ENCODE measurements around the gene UCN3. TPM values are rescaled to one million over a fixed set of nuclear protein-coding genes. Genes with fewer than 3 reads are reported as not detected.

The UCN3 gene
- total RNA-seq, 1 donor: not detected

DNA sequence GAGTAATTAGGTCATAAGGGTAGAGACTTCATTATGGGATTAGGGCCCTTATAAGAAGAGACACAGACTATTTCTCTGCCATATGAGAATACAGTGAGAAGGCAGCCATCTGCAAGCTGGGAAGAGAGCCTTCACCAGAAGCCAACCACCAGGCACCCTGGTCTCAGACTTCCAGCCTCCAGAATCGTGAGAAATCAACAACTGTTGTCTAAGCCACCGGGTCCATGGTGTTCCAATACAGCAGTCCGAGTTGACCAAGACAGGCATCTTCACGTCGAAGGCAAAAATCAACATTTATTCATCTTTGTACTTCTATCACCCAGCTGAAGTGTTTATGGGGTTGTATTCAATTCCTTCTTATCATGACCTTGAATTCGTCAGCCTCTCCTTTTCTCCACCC, 34.6 kb downstream of the UCN3 start:
- H3K4me3 ChIP-seq (ENCODE audit: insufficient read depth, low read length): no peak overlapping the region
- no peak overlapping the region for H3K27ac ChIP-seq (ENCODE audit: low read depth, low read length)
- no peak for DNase-seq (ENCODE audit: insufficient read length, low spot score, missing footprints)
- H4K20me1 ChIP-seq (ENCODE audit: insufficient read depth, low read length): no peaks in the 10 kb centered on the region
- H2AFZ ChIP-seq (ENCODE audit: low read length): no peak overlapping the region
- TF ChIP-seq, protein P1, sequence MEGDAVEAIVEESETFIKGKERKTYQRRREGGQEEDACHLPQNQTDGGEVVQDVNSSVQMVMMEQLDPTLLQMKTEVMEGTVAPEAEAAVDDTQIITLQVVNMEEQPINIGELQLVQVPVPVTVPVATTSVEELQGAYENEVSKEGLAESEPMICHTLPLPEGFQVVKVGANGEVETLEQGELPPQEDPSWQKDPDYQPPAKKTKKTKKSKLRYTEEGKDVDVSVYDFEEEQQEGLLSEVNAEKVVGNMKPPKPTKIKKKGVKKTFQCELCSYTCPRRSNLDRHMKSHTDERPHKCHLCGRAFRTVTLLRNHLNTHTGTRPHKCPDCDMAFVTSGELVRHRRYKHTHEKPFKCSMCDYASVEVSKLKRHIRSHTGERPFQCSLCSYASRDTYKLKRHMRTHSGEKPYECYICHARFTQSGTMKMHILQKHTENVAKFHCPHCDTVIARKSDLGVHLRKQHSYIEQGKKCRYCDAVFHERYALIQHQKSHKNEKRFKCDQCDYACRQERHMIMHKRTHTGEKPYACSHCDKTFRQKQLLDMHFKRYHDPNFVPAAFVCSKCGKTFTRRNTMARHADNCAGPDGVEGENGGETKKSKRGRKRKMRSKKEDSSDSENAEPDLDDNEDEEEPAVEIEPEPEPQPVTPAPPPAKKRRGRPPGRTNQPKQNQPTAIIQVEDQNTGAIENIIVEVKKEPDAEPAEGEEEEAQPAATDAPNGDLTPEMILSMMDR (IDR thresholded peaks at IDR 0.05; ENCODE audit: extremely low read depth, low read depth, low read length): no peak
- H3K79me2 ChIP-seq (ENCODE audit: insufficient read depth, low read length): no peaks in the 10 kb centered on the region
- H3K4me1 ChIP-seq (ENCODE audit: insufficient read depth, low read length): no peaks in the 10 kb centered on the region
- H3K27me3 ChIP-seq (ENCODE audit: insufficient read depth, low read length): peaks cover 16% of the 10 kb centered on the region
- H3K9me3 ChIP-seq (ENCODE audit: low read depth, low read length): no peaks in the 10 kb centered on the region
- H3K4me2 ChIP-seq (ENCODE audit: insufficient read depth, low read length): no peak overlapping the region
- H3K36me3 ChIP-seq (ENCODE audit: insufficient read depth, low read length): no peaks in the 10 kb centered on the region

DNA sequence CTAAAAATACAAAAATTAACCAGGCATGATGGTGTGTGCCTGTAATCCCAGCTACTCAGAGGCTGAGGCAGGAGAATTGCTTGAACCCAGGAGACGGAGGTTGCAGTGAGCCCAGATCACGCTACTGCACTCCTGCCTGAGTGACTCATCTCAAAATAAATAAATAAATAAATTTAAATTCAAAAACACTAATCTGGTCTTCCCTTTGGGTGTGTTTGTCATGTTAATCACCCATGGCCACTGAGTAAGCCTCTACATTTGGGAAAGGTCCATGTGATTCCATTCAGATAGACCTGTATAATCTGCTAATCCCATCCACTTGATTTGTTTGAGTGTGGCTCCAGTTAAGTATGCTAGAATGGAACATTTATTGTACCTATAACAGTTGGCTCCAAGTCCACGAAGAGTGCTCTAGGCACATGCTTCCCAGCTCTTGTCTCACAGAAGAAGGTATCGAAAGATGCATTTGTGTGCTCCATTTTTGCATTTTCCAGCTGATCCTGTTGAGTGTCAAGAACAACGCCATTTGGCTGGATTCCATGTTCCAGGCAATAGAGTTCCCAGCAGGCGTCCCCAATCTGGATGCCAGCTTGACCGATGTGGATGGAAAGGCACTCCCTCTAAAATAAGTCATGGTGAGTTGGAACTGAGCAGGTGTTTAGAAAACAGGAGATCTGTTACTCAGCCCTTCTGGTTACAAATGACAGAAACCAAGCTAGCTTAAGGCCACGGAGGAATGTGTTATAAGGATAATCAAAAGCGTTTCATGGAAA, 35.9 kb downstream of the UCN3 start:
- Histone ChIP-seq H4K20me1 (ENCODE audit: insufficient read depth, low read length) (no peaks in the 10 kb centered on the region), H3K27ac (ENCODE audit: low read depth, low read length) (no peak overlapping the region), H3K36me3 (ENCODE audit: insufficient read depth, low read length) (no peaks in the 10 kb centered on the region), H3K4me2 (ENCODE audit: insufficient read depth, low read length) (no peak overlapping the region), H2AFZ (ENCODE audit: low read length) (no peak overlapping the region), H3K4me3 (ENCODE audit: insufficient read depth, low read length) (no peak overlapping the region), H3K9me3 (ENCODE audit: low read depth, low read length) (no peaks in the 10 kb centered on the region), H3K4me1 (ENCODE audit: insufficient read depth, low read length) (no peaks in the 10 kb centered on the region), H3K79me2 (ENCODE audit: insufficient read depth, low read length) (no peaks in the 10 kb centered on the region), H3K27me3 (ENCODE audit: insufficient read depth, low read length) (peaks cover 16% of the 10 kb centered on the region)
- TF ChIP-seq, protein P1 (IDR thresholded peaks at IDR 0.05; ENCODE audit: extremely low read depth, low read depth, low read length): no peak
- no peak for DNase-seq (ENCODE audit: insufficient read length, low spot score, missing footprints)

DNA sequence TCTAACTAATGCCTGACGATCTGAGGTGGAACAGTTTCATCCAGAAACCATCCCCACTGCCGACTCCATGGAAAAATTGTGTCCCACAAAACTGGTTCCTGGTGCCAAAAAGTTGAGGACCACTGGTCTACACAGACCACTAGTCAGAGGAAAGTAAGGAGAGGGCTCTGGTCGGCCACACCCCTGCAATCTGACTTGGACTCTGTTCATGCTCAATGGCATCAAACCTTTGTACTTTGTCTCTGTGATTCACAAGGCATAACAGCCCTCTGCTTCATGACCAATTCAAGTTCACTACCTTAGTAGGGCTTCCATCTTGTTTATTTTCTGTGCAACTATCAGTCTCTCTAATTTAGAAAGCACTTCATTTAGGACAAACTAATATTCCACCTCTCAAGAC, 38.0 kb downstream of the UCN3 start:
- Histone ChIP-seq H3K79me2 (ENCODE audit: insufficient read depth, low read length) (no peaks in the 10 kb centered on the region), H2AFZ (ENCODE audit: low read length) (no peak overlapping the region), H4K20me1 (ENCODE audit: insufficient read depth, low read length) (no peaks in the 10 kb centered on the region), H3K36me3 (ENCODE audit: insufficient read depth, low read length) (no peaks in the 10 kb centered on the region), H3K27ac (ENCODE audit: low read depth, low read length) (no peak overlapping the region), H3K9me3 (ENCODE audit: low read depth, low read length) (no peaks in the 10 kb centered on the region), H3K4me2 (ENCODE audit: insufficient read depth, low read length) (no peak overlapping the region), H3K4me3 (ENCODE audit: insufficient read depth, low read length) (no peak overlapping the region), H3K4me1 (ENCODE audit: insufficient read depth, low read length) (no peaks in the 10 kb centered on the region), H3K27me3 (ENCODE audit: insufficient read depth, low read length) (peaks cover 9% of the 10 kb centered on the region)
- TF ChIP-seq, protein P1 (IDR thresholded peaks at IDR 0.05; ENCODE audit: extremely low read depth, low read depth, low read length): no peak
- no peak for DNase-seq (ENCODE audit: insufficient read length, low spot score, missing footprints)

DNA sequence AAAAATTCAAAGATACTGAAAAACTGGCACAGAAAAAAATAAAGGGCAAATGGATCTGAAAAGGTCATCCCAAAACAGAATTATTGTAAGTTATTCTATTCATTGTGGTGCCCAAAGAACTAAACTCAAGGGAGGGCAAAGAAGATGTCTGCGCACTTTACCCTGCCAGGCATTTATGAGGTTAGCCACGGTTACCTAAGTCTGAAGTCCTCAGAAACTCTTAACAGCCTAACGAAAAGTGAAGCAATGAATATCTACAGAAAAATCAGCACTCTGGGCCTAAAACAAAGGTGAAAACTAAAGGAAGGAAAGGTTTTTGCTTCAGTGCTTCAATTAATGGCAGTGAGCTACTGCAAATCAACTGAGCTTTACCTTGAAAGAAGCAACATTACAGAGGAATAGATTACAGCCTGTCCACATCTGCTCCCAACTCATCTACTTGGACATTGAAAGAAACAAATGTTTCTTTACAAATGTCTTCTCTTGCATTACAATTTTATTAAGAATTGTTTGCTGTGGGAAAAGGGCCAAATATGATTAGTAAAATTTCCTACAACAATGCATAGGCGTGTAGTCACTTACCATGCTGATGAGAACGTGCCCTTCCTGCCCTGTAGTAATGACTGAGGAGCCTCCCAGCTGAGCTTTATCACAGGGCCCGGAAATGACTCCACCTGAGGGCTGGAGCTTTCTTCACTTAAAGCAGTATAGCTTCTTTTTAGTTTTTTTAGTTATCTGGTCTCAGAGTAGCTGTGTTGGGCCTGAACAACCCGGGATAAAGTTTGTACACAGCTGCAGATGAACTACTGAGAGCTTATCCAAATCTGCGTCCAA, 39.7 kb downstream of the UCN3 start, which contains the start of gene TUBAL3:
TUBAL3 (minus strand) TSS at position 621 of the 834 bp plus-strand sequence; CDS start at position 585, 36 bp downstream.
- no peak for DNase-seq (ENCODE audit: insufficient read length, low spot score, missing footprints)
- TF ChIP-seq, protein P1 (IDR thresholded peaks at IDR 0.05; ENCODE audit: extremely low read depth, low read depth, low read length): no peak
- H3K9me3 ChIP-seq (ENCODE audit: low read depth, low read length): no peaks in the 10 kb centered on the region

More for the DNA sequence above, 39.7 kb downstream of the UCN3 start, which contains the start of gene TUBAL3:
- no peak within 1 kb of the TSS for H3K4me2 ChIP-seq (ENCODE audit: insufficient read depth, low read length)
- H3K4me3 ChIP-seq (ENCODE audit: insufficient read depth, low read length): no peak within 1 kb of the TSS
- H2AFZ ChIP-seq (ENCODE audit: low read length): no peak within 1 kb of the TSS
- no peaks in the 10 kb centered on the region for H3K36me3 ChIP-seq (ENCODE audit: insufficient read depth, low read length)
- no peak within 1 kb of the TSS for H3K27ac ChIP-seq (ENCODE audit: low read depth, low read length)
- peaks cover 14% of the 10 kb centered on the region for H3K27me3 ChIP-seq (ENCODE audit: insufficient read depth, low read length)
- no peaks in the 10 kb centered on the region for H4K20me1 ChIP-seq (ENCODE audit: insufficient read depth, low read length)
- no peaks in the 10 kb centered on the region for H3K4me1 ChIP-seq (ENCODE audit: insufficient read depth, low read length)
- no peaks in the 10 kb centered on the region for H3K79me2 ChIP-seq (ENCODE audit: insufficient read depth, low read length)
